Measurements from ENCODE around the gene DDX23.
"Not testable (repeated sequence)": the region's sequence is repeated elsewhere in the genome, so short reads cannot be mapped to it uniquely, and the experiment has no call there.

The DDX23 gene

DNA sequence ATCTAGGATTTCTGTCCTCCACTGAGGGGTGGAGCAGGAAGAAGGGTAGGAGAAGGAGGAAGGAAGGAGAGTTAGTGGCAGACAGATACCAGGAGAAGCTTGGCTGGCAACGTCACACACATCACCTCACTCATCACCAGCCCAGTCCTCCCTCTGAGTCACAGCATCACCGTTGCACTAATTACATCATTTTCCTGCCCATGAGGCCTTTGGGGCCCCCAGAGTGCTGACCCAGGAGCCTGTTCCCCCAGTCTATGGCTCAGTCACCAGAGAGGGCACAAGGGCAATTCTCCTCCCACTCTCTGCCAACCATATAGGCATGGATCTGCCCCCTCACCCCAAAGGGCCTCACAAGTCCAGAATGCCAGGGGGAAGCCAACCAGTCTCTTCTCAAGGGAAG is 9.1 kb upstream of the DDX23 start:
- peak in 1 of 3 donors; percentile 37 for DNase-seq

DNA sequence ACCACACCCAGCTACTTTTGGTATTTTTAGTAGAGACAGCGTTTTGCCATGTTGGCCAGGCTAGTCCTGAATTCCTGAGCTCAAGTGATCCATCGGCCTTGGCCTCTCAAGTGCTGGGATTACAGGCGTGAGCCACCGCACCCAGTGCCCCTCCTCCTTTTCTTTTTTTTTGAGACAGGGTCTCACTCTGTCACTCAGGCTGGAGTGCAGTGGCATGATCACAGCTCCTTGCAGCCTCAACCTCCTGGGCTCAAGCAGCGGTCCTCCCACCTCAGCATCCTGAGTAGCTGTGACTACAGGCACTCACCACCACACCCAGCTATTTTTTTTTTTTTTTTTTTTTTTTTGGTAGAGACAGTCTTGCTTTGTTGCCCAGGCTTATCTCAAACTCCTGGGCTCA is 8.3 kb upstream of the DDX23 start:
- DNase-seq, result not testable (repeated sequence)

DNA sequence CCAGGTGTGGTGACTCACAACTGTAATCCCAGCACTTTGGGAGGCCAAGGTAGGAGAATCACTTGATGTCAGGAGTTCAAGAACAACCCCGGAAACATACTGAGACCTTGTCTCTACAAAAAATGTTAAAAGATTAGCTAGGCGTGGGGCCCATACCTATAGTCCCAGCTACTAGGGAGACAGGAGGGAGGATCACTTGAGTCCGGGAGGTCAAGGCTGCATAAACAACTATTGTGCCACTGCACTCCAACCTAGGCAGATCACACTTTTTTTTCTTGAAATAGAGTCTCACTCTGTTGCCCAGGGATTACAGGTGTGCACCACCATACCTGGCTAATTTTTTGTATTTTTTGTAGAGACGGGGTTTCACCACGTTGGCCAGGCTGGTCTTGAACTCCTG is 7.6 kb upstream of the DDX23 start:
- DNase-seq, result no peak

DNA sequence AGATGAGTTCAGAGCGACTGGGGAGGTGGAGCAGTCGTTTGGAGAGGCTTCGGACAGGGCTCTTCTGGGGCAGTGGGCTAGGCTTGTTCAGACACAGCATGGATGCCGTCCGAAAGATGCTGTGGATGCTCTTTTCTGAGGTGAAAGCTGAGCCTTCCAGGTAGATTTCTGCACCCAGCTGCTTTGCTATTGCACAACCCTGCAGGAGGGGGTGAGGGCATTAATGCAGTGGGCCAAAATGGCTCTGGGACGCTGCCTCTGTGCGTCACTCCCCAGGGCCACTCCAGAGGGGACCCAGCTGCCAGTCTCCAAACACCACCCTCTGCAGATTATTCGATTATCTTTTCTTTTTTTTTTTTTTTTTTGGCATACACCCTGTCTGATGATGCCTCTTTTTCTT is 6.1 kb upstream of the DDX23 start:
- DNase-seq, result no peak

DNA sequence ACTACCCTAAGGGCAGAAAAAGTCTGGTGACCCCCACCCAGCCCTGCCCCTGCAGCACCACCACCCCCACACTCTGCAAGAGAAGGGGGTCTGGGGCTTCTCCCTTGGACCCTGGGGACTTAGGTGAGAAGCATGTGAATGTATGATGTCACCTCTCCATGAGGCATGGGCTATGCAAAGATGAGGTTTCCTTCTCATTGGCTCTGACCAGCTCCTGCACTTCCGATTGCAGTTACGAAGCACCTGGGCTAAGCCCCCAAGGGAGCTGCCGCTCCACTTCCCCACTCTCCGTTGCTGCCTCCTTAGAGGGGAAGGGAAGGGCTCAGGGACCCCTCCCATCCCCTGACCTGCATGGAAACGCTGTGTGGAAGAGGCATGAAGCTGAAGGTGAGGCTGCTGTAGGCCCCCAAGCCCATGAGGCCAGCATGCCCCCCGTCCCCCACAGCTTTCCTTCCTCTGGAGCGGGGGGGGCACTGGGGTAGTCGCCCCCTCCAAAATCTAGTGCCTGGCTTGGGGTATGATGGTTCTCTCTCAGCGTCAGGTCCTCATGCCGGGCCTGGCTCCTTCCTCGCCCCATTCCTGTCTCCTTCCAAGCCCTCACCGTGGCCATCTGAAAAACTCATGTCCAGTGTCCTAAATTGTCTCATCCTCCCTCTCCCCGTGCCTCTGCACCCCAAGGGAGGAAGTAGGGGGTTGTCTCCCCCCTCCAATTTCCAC is 5.5 kb upstream of the DDX23 start:
- DNase-seq, result no peak

DNA sequence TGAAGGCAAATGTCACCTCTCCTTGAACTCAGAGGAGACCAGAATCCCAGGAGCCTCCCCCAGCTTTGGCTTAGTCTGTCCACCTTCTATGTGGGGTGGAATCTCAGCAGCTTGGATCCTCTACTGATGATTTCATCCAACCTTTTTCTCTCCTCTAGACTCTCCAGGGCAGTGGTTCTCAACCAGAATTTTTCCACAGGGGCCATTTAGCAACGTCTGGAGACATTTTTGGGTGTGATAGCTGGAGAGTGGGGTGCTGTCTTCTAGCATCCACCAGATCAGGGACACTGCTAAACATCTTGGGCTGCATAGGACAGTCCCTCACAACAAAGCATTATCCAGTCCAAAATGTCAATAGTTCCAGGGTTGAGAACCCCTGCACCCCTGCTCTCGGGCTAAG is 4.4 kb upstream of the DDX23 start:
- DNase-seq, result peak in 1 of 3 donors; percentile 18

DNA sequence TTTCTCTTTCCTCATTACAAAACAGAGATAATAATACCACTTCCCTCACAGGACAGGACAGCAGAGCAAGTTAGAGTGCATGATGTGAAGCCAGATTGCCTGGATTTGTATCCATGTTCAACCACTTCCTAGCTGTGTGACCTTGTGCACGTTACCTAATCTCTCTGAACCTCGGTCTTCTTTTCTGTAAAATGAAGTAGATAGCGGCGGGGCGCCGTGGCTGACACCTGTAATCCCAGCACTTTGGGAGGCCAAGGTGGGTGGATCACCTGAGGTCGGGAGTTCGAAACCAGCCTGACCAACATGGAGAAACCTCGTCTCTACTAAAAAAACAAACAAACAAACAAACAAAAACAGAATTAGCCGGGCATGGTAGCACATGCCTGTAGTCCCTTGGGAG is 3.0 kb upstream of the DDX23 start:
- not testable (repeated sequence) for DNase-seq

DNA sequence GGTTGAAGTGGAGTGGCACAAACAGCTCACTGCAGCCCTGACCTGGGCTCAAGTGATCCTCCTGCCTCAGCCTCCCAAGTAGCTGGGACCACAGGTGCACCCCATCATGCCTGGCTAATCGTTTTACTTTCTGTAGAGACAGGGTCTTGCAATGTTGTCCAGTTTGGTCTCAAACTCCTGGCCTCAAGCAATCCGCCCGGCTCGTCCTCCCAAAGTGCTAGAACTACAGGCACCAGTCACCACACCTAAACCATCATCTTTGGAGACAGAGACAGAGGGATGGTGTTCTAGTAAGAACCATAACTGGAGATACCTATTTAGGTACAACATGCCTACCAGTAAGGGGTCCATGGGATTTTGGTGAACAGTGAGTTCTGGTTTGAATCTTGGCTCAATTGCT is 2.5 kb upstream of the DDX23 start:
- no peak for DNase-seq

DNA sequence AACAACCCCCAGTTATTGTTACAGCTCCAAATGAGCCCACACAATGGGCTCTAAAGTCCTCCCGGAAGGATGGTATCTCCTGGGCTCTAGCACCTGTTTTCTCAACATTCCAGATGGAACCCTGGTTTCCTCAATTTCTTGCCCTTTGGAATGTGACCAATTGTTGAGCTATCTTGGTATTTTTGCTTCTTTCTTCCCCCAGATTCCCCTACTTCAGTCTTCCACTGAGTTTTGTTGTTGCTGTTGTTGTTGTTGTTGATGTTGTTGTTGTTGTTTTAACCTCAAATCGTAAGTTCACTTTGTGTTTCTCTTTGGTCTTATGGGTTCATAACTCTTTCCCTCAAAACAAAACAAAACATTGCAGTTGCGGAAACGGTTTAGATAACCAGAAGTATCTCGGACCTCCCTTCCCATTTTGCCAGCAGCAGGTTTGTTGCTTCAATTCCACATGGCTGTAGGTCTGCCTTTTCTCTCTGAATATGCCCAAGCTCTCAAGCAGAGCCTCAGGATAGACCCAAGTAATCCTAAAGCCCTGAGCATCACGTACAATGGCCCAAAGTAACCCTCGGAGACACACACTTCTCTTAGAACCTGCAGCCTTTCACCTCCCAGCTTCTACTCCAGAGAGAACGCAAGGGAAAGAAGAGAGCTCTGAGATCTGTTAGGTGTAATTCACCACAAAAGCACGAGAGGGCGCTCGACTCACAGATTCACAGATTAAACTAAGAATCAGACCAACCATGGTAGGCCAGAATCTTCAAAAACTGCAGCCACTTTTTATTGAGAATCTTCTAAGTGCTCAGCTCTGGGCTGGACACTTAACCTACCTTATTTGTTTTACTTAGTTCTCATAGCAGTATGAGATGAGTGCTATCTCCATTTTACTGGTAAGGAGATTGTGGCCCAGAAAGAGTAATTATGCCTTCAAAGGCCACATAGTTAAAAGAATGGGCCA is 1.0 kb upstream of the DDX23 start:
- DNase-seq, result peak; percentile 88 to 95 (median 93)

DNA sequence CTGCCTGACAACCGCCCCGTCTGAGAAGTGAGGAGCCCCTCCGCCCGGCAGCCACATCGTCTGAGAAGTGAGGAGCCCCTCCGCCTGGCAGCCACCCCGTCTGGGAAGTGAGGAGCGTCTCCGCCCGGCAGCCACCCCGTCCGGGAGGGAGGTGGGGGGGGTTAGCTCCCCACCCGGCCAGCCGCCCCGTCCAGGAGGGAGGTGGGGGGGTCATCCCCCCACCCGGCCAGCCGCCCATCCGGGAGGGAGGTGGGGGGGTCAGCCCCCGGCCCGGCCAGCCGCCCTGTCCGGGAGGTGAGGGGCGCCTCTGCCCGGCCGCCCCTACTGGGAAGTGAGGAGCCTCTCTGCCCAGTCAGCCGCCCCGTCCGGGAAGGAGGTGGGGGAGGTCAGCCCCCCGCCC is 9.9 kb downstream of the DDX23 start:
- not testable (repeated sequence) for DNase-seq

DNA sequence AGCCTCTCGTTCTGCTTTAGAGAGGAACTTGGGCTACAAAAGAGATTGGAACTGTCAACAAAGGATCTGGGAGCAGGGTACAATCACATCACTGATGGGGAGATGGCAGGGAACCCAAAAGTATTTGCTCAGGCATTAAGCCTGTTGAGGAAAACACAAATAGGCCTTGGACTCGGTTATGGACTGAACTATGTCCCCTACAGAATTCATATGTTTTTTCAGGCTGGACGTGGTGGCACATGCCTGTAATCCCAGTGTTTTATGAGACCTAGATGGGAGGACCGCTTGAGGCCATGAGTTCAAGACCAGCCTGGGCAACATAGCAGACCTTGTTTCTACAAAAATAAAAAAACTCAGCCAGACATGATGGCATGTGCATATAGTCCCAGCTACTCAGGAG is 13.9 kb downstream of the DDX23 start:
- DNase-seq, result no peak

DNA sequence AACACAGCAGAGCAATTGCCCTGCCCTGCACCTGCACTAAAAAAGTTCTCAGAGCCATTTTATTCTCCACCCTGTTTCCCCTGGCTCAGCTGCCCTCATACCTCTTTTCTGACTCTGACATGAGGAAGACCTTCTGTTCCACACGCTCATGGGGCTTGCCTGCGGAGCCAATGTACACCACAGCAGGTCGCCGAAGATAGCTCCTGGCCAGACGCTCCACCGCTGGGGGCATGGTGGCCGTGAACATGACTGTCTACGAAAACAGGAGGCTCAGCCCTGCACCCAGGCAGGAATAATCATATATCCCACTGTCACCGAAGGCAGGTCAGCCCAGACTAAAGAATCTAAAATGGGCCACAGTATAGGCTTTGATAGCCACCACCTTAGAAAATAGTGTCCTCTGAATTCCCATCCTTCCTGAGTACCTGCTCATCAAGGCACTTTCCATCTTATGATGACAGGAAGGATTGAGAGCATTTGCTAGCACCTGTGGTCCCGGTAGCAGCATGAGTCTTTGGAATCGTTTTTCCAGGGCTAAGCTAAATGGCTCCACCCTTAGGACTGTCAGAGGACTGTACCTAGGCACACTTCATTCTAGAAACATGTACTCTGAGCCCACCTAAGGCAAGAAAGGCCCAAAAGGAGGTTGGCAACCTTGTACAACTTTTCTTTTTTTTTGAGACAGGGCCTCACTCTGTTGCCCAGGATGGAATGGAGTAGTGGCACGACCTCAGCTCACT is 19.5 kb downstream of the DDX23 start:
- DNase-seq, result no peak

DNA sequence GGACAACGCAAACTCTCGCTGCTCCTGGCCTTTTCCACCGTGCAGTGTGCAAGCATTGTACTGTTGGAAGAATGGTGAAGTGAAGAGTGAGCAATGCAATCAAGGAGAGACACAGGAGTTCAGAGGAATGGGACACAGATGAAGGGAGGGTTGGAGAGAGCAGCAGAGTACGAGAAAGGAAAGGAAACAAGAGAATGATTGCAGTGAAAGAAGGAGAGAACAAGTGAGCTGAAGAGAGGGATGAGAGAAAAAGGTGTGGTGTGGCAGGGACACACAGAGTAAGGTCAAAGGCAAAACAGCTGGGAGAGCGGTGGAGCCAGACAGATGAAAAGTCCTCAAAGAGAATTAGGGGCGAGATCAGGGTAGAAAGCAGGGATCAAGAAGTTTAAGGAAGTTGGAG is 20.7 kb downstream of the DDX23 start:
- DNase-seq, result no peak

DNA sequence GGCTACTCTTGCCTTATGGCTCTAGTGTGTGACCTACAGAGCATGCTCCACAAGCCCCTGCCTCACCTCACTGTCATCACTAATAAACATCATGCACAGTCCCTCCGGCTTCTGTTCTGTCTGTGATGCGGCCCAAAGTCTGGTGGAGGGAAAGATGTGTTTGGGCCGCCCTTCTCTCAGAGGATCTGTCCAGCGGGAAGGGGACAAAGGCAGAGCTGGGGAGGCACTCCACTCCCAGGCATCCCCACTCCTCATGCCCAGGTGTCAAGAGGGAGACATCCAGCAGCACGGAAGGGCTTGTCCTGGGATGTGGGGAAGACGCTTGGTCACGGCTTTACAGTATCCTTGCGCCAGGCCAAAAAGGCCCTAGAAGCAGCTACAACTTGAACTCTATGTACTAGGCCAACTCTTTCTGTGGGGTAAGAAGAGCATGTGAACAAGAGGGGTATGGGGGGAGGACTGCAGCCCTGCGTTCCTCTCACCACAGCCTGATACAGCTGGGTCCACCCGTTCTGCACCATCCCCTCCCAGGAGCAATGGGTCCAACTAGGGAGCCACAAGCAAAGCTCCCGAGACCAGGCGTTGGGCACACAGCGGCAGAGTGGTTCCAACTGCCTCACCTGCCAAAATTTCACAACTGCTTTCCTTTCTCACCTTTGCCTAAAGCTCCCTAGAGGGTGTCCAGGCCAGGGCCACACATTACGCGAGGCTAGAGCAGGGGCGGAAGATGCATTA is 23.0 kb downstream of the DDX23 start:
- DNase-seq, result no peak

DNA sequence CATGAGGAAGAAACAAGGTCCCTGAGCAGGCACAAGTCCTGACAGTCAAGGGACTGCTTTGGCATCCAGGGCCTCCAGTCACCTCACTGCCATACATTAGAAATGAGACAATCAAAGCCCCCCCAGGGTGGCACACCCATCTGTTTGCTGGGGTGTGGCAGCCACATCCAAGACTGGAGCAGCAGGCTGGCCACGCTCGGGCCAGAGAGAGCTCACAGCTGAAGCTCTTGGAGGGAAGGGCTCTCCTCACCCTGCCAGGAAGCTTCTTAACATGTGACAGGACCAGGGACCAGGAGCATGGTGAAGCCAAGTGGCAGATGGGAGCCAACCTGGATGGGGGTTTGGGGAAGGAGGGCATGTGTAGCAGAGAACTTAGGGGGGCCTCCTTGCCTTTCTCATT is 23.7 kb downstream of the DDX23 start:
- no peak for DNase-seq

DNA sequence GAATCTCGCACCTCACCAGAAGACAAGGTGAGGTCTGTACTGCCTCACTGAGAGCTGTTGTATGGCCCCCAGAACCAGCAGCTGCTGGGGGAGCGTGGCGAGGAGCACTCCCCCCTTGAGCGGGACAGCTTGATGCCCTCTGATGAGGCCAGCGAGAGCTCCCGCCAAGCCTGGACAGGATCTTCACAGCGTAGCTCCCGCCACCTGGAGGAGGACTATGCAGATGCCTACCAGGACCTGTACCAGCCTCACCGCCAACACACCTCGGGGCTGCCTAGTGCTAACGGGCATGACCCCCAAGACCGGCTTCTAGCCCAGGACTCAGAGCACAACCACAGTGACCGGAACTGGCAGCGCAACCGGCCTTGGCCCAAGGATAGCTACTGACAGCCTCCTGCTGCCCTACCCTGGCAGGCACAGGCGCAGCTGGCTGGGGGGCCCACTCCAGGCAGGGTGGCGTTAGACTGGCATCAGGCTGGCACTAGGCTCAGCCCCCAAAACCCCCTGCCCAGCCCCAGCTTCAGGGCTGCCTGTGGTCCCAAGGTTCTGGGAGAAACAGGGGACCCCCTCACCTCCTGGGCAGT is 24.4 kb downstream of the DDX23 start:
- DNase-seq, result no peak

DNA sequence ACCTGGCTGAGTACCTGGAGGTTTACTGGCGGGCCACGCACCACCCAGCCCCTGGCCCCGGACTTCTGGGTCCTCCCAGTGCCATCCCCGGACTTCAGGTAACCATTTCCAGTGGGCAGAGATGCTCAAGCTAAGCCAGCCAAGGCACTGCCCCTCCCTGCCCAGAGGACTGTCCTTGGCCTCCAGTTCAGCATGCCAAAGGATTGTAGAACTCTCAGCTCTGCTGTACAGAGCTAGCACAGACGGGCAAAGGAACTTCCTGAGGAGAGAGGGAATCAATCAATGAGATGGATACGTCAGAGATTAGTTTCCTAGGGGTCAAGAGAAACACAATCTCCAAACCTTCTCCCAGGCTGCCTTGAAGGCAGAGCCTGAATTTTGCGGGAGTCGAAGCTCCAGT is 24.9 kb downstream of the DDX23 start:
- no peak for DNase-seq

DNA sequence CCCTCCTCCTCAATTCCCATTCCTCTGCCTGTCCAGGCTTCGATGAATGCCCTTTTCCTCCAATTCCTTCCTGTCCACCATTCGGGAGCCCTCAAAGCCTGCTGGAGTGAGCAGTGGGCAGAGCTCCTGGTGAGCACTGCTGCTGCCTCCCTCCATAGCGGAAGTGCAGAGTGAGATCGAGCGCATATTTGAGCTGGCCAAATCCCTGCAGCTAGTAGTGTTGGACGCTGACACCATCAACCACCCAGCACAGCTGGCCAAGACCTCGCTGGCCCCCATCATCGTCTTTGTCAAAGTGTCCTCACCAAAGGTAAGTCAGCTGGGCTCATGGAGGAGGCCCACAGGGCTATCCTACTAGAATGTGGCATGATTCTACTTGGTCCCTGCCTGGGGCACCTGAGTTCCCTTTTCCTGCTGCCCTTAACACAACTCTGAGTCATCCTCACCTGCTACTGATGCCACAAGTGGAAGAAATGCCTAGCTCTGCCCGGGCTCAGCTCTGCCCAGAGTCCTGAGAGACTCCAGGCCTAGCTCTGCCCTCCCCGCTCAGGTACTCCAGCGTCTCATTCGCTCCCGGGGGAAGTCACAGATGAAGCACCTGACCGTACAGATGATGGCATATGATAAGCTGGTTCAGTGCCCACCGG is 25.6 kb downstream of the DDX23 start:
- DNase-seq, result no peak

DNA sequence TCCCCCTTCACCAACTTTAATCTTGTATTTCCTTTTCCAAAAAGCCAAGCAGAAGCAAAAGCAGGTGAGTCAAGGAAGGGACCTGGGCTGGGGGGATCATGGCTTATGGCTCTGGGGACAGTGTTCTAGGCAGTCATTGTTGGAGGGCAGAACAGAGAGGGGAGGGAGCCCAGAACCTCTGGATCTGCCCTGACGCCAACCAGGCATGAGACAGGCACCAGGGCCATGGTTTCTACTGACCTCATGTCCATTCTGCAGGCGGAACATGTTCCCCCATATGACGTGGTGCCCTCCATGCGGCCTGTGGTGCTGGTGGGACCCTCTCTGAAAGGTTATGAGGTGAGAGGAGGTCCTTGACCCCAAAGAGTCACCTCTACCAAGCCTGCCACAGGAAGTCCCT is 27.1 kb downstream of the DDX23 start:
- no peak for DNase-seq

DNA sequence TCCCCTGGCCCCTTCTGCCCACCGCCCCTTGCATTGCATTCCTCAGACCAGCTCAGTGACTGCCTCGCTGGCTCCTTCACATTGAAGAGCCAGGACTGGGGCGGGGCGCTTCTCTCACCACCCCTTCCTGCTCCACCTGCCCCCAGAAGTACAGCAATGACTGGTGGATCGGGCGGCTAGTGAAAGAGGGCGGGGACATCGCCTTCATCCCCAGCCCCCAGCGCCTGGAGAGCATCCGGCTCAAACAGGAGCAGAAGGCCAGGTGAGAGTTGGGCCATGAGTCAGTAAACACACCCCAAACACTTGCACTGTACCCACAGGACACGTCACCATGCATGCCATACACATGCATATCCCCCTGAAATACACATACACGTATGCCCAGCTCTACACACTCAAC is 27.9 kb downstream of the DDX23 start:
- no peak for DNase-seq

DNA sequence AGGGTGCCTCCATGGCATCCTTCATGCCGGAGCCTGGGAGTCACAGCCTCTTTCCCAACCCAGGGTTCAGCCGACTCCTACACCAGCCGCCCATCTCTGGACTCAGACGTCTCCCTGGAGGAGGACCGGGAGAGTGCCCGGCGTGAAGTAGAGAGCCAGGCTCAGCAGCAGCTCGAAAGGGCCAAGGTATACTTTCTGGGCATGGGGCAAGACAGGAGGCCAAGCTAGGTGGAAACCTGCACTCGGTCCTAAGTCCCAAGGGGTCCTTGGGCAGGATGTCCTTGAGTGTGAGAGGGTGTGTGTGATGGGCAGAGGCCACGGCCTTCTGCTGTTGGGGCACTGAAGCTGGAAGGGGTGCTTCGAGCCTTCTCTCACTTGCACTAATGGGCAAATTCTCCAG is 28.7 kb downstream of the DDX23 start:
- DNase-seq, result no peak

DNA sequence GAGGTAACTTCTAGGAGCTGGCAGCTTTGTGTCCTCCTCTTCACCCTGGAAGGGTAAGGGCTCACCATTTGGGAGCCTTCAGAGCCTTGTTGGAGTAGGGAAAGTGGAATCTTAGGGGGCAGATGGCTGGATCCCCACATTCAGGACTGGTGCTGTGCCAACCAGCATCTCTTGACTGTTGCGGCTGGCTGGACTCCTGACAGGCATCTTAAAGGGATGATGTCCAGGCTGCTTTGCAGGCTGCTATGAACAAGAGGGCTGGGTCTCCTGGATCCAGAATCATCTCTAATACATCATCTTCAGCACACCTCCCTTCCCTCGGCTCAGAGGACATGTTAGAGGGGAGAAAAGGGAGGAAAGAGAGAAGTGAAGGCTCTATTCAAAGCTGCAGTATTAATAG is 29.3 kb downstream of the DDX23 start:
- DNase-seq, result no peak
